ENCODE results near the gene TAS2R14.

DNA sequence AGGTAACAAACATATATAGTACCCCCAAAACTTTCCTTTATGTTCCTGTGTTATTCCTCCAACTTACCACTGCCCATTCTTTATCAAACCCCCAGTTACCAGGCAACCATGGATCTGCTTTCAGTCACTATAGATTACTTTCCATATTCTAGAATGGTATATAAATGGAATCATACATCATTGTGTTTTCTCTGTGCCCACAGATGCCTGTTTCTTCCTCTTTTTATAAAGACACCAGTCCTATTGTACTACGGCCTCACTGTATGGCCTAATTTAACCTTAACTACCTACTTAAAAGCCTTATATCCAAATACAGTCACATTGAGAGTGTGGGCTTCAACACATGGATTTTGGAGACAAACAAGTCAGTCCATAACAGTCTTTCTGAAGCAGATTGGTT lies 2.6 kb downstream of the TAS2R14 start:
- no peak for TF ChIP-seq EZH2phosphoT487 (conservative IDR thresholded peaks at IDR 0.05; ENCODE audit: low read length)
- TF ChIP-seq, protein P1, sequence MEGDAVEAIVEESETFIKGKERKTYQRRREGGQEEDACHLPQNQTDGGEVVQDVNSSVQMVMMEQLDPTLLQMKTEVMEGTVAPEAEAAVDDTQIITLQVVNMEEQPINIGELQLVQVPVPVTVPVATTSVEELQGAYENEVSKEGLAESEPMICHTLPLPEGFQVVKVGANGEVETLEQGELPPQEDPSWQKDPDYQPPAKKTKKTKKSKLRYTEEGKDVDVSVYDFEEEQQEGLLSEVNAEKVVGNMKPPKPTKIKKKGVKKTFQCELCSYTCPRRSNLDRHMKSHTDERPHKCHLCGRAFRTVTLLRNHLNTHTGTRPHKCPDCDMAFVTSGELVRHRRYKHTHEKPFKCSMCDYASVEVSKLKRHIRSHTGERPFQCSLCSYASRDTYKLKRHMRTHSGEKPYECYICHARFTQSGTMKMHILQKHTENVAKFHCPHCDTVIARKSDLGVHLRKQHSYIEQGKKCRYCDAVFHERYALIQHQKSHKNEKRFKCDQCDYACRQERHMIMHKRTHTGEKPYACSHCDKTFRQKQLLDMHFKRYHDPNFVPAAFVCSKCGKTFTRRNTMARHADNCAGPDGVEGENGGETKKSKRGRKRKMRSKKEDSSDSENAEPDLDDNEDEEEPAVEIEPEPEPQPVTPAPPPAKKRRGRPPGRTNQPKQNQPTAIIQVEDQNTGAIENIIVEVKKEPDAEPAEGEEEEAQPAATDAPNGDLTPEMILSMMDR (IDR thresholded peaks at IDR 0.05; ENCODE audit: insufficient read depth, low read length, poor library complexity, severe bottlenecking), result no peak

Measured in SU-DHL-6 (cell line).